ENCODE data around the gene SAFB2.

DNA sequence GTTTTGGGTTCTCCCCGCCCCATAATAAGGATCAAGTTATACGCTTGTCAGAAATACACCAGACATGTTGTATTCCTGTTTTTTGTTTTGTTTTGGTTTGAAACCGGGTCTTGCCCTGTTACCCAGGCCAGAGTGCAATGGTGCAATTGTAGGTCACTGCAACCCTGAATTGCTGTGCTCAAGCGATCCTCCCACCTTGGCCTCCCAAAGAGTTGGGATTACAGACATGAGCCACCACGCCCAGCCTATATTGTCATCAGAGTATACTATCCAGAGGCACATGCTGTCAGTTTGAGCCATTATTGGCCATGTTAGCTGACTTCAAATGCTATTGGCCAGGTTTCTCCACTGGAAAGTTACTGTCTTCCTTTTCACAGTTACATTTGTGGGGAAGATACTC lies 10.1 kb upstream of the SAFB2 start:
- no peak for TF ChIP-seq POLR2A (IDR thresholded peaks at IDR 0.05; ENCODE audit: low read depth, low read length)
- TF ChIP-seq, protein P1, sequence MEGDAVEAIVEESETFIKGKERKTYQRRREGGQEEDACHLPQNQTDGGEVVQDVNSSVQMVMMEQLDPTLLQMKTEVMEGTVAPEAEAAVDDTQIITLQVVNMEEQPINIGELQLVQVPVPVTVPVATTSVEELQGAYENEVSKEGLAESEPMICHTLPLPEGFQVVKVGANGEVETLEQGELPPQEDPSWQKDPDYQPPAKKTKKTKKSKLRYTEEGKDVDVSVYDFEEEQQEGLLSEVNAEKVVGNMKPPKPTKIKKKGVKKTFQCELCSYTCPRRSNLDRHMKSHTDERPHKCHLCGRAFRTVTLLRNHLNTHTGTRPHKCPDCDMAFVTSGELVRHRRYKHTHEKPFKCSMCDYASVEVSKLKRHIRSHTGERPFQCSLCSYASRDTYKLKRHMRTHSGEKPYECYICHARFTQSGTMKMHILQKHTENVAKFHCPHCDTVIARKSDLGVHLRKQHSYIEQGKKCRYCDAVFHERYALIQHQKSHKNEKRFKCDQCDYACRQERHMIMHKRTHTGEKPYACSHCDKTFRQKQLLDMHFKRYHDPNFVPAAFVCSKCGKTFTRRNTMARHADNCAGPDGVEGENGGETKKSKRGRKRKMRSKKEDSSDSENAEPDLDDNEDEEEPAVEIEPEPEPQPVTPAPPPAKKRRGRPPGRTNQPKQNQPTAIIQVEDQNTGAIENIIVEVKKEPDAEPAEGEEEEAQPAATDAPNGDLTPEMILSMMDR (IDR thresholded peaks at IDR 0.05; ENCODE audit: extremely low read depth in 1 of 2, insufficient read depth in 1 of 2, low read depth in 1 of 2, low read length in 2 of 2): no peak
- TF ChIP-seq GATA2 (IDR thresholded peaks at IDR 0.05; ENCODE audit: insufficient read depth, insufficient read length, low read depth, low read length): no peak
- TF ChIP-seq JUN (IDR thresholded peaks at IDR 0.05; ENCODE audit: borderline replicate concordance, insufficient read depth, insufficient read length, low read depth): no peak
- TF ChIP-seq, protein P2, sequence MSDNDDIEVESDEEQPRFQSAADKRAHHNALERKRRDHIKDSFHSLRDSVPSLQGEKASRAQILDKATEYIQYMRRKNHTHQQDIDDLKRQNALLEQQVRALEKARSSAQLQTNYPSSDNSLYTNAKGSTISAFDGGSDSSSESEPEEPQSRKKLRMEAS (IDR thresholded peaks at IDR 0.05; ENCODE audit: insufficient read depth, insufficient read length): no peak
- TF ChIP-seq FOS (IDR thresholded peaks at IDR 0.05; ENCODE audit: borderline replicate concordance, insufficient read depth, low read length): no peak
- no peak for TF ChIP-seq MYC (IDR thresholded peaks at IDR 0.05; ENCODE audit: low read depth, low read length)
- no peak for TF ChIP-seq POLR2AphosphoS5 (IDR thresholded peaks at IDR 0.05; ENCODE audit: insufficient read depth, low read depth, low read length)
- TF ChIP-seq EZH2 (IDR thresholded peaks at IDR 0.05; ENCODE audit: borderline replicate concordance, low read depth, low read length, severe bottlenecking): no peak

Measured in endothelial cell of umbilical vein (primary cell).